Panc1 (cell line): ENCODE results near the gene CEP78. TPM values are rescaled to one million over a fixed set of nuclear protein-coding genes. Genes with fewer than 3 reads are reported as not detected.
A peak's percentile ranks its signal among the peaks of the same experiment; 100 is the strongest.

ENCODE experiments used
- ATAC-seq: fragments of 200-7000 bp; cut with Tn5 transposase; 2 replicates; pipeline ENCODE4 v1.9.1; 2020; ENCODE audit warnings: mild to moderate bottlenecking, moderate library complexity
- BruUV-seq: library from RNA; stranded (reverse); fragments of 400-500 nt; replicated peaks from 2 replicates; lab custom pipeline; 2021; lab: Mats Ljungman, UMichigan
- CTCF ChIA-PET: fragments of 300-600 bp; sonication (Branson Sonifier 250); formaldehyde crosslinking; loops from one replicate; lab custom pipeline; 2022; ENCODE audit warnings: antibody characterized with exemption; lab: Charles Lee
- POLR2A ChIA-PET: fragments of 300-600 bp; sonication (Branson Sonifier 250); formaldehyde crosslinking; loops from one replicate; lab custom pipeline; 2022; ENCODE audit warnings: antibody characterized with exemption; lab: Charles Lee
- DNase-seq: peaks from one replicate; pipeline ENCODE4 v3.0.0-alpha.2; 2010; ENCODE audit warnings: low read depth, low spot score
- H3K27ac ChIP-seq: 2 replicates; pipeline ENCODE4 v1.5.1; 2011; ENCODE audit warnings: mild to moderate bottlenecking, low read length, inconsistent platforms
- H3K27me3 ChIP-seq: fragments of 200-500 bp; sonication (Bioruptor generic); 2 replicates; pipeline ENCODE4 v1.6.0; 2014; ENCODE audit warnings: low read length, inconsistent platforms; ENCODE audit not compliant: control insufficient read depth, insufficient read depth
- H3K36me3 ChIP-seq: fragments of 200-500 bp; sonication (Bioruptor generic); 2 replicates; pipeline ENCODE4 v1.5.1; 2014; ENCODE audit warnings: inconsistent platforms, mild to moderate bottlenecking, low read length, moderate library complexity; ENCODE audit not compliant: control insufficient read depth, insufficient read depth
- H3K4me1 ChIP-seq: 2 replicates; pipeline ENCODE4 v1.5.1; 2011; ENCODE audit warnings: inconsistent platforms, mild to moderate bottlenecking, low read length, moderate library complexity; ENCODE audit not compliant: control insufficient read depth, insufficient read depth
- H3K4me3 ChIP-seq, 2 experiments: 2 replicates each; pipeline ENCODE4 v1.5.1; 2011 to 2012; ENCODE audit warnings: low read depth in 2 of 2, low read length in 2 of 2, mild to moderate bottlenecking in 2 of 2, inconsistent platforms in 1 of 2, moderate library complexity in 1 of 2
- H3K9me3 ChIP-seq: fragments of 200-500 bp; sonication (Bioruptor generic); 2 replicates; pipeline ENCODE4 v1.5.1; 2014; ENCODE audit warnings: low read depth, mild to moderate bottlenecking, inconsistent platforms, low read length, moderate library complexity; ENCODE audit not compliant: control insufficient read depth, insufficient read depth
- CTCF ChIP-seq: fragments of 450-650 bp; IDR thresholded peaks from 2 replicates; pipeline ENCODE4 v1.5.1; 2017; ENCODE audit warnings: mild to moderate bottlenecking
- POLR2AphosphoS5 ChIP-seq: IDR thresholded peaks from 2 replicates; pipeline ENCODE4 v1.6.1; 2012; ENCODE audit warnings: mild to moderate bottlenecking, low read depth, low read length, moderate library complexity
- REST ChIP-seq, 2 experiments: IDR thresholded peaks; 2 replicates each; pipeline ENCODE4 v1.6.1; 2011 to 2012; ENCODE audit warnings: low read depth in 2 of 2, control low read depth in 1 of 2, low read length in 1 of 2, mild to moderate bottlenecking in 1 of 2, moderate library complexity in 1 of 2; ENCODE audit not compliant: insufficient read depth in 1 of 2
- SIN3A ChIP-seq: IDR thresholded peaks from 2 replicates; pipeline ENCODE4 v1.6.1; 2012; ENCODE audit warnings: low read depth, mild to moderate bottlenecking, low read length, moderate library complexity, borderline replicate concordance; ENCODE audit not compliant: insufficient read depth
- TCF7L2 ChIP-seq: IDR thresholded peaks from 2 replicates; pipeline ENCODE4 v1.6.1; 2011; ENCODE audit warnings: mild to moderate bottlenecking, low read depth, low read length, inconsistent platforms
- in situ Hi-C: cut with HindIII; loops from 2 replicates; pipeline ENCODE4 v1.10.0; 2016; ENCODE audit warnings: low sequenced_read_pairs, low pct_unique_long_range_greater_than_20kb
- intact Hi-C: fragments of 100-400 bp; cut with micrococcal nuclease; formaldehyde crosslinking; loops from one replicate; pipeline ENCODE4 v1.10.0; 2022; ENCODE audit not compliant: unreplicated experiment
- total RNA-seq: library from RNA; stranded (reverse); gene quantifications from one replicate; pipeline ENCODE4 v1.2.1, GENCODE V29; 2021; ENCODE audit not compliant: unreplicated experiment

The CEP78 gene
- total RNA-seq, 1 experiment from 2014 or later: 25.2 TPM

GRCh38 chr9:78239506-78239905 lies 3.6 kb downstream of the CEP78 start:
- H3K36me3 ChIP-seq: peaks cover 8% of the 10 kb centered on the region
- peaks cover 2% of the 10 kb centered on the region; the same call in 1 of the 2 replicates for H3K4me1 ChIP-seq
- TF ChIP-seq TCF7L2: no peak
- TF ChIP-seq CTCF: peak; percentile 24; the same call in 1 of the 2 replicates
- no peak for TF ChIP-seq SIN3A
- no peak for TF ChIP-seq REST (IDR thresholded peaks at IDR 0.05; ENCODE audit: insufficient read depth in 1 of 2, low read depth in 2 of 2, low read length in 1 of 2)
- ATAC-seq (no peak), DNase-seq (no peak)
- H3K4me3 ChIP-seq: no peak overlapping the region
- intact Hi-C loops: loop anchor here (5.0 kb wide), 1 partner anchor 107 kb away; no protein-coding TSS in a partner anchor
- POLR2A ChIA-PET: no interaction called here
- BruUV-seq: no TSS peak
- in situ Hi-C loops: no loop called here
- H3K27ac ChIP-seq: no peak overlapping the region
- H3K9me3 ChIP-seq: no peaks in the 10 kb centered on the region
- CTCF ChIA-PET: no interaction called here
- H3K27me3 ChIP-seq: no peaks in the 10 kb centered on the region

- no peak overlapping the region for H3K4me3 ChIP-seq
- ChIA-PET POLR2A (no interaction called here), CTCF (no interaction called here)
- H3K27ac ChIP-seq: no peak overlapping the region
- no peaks in the 10 kb centered on the region; the same call in 1 of the 2 replicates for H3K4me1 ChIP-seq
- DNase-seq: no peak
- no TSS peak for BruUV-seq
- no peak for ATAC-seq
- peaks cover 8% of the 10 kb centered on the region for H3K36me3 ChIP-seq
- intact Hi-C loops: no loop called here
- in situ Hi-C loops: no loop called here
- no peaks in the 10 kb centered on the region for H3K27me3 ChIP-seq
- no peaks in the 10 kb centered on the region for H3K9me3 ChIP-seq
- TF ChIP-seq REST (IDR thresholded peaks at IDR 0.05; ENCODE audit: insufficient read depth in 1 of 2, low read depth in 2 of 2, low read length in 1 of 2) (no peak), POLR2AphosphoS5 (no peak), SIN3A (no peak), CTCF (no peak), TCF7L2 (no peak)
Measured at GRCh38 chr9:78242041-78242440, 6.2 kb downstream of the CEP78 start.
